Esophagus muscularis mucosa (tissue), 3 donors: ENCODE results near the gene SPAG4.

Experiments
- POLR2A ChIP-seq: fragments of 450-650 bp; IDR thresholded peaks from one replicate; pipeline ENCODE4 v1.6.1; 2017; ENCODE audit warnings: antibody characterized with exemption, moderate library complexity, mild to moderate bottlenecking, low read depth
- POLR2AphosphoS5 ChIP-seq, 2 donors: sonication (generic); formaldehyde crosslinking; IDR thresholded peaks; one replicate each; pipeline ENCODE4 v1.6.1; 2017; ENCODE audit warnings: antibody characterized with exemption in 2 of 2
- TF ChIP-seq, protein P1 (sequence below), 3 experiments: fragments of 200-600 bp in 2 of 3; fragments of 450-650 bp in 1 of 3; sonication (generic) in 2 of 3; IDR thresholded peaks; one replicate each; pipeline ENCODE4 v1.5.1; 2017 to 2019; ENCODE audit warnings: antibody characterized with exemption in 3 of 3, mild to moderate bottlenecking in 2 of 3, moderate library complexity in 1 of 3

DNA sequence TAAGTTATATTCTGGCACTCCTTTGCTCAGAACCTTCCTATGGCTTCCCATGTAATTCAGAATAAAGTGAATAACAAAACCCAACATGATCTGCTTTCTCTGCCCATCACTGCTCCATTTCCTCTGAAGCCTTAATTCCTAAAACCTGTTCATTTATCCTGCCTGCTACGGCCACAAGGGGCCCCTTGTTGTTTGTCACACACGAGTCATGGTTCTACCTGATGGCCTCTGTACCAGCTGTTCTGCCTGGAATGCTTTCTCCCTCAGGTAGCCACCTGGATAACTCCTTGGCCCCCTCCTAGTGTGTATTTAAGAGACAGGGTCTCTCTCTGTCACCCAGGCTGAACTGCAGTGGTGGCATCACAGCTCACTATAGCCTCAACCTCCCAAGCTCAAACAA lies 47.0 kb upstream of the SPAG4 start:
- TF ChIP-seq, protein P1, sequence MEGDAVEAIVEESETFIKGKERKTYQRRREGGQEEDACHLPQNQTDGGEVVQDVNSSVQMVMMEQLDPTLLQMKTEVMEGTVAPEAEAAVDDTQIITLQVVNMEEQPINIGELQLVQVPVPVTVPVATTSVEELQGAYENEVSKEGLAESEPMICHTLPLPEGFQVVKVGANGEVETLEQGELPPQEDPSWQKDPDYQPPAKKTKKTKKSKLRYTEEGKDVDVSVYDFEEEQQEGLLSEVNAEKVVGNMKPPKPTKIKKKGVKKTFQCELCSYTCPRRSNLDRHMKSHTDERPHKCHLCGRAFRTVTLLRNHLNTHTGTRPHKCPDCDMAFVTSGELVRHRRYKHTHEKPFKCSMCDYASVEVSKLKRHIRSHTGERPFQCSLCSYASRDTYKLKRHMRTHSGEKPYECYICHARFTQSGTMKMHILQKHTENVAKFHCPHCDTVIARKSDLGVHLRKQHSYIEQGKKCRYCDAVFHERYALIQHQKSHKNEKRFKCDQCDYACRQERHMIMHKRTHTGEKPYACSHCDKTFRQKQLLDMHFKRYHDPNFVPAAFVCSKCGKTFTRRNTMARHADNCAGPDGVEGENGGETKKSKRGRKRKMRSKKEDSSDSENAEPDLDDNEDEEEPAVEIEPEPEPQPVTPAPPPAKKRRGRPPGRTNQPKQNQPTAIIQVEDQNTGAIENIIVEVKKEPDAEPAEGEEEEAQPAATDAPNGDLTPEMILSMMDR (IDR thresholded peaks at IDR 0.05): peak in 1 of 3 experiments; percentile 3
- no peak for TF ChIP-seq POLR2AphosphoS5 (IDR thresholded peaks at IDR 0.05)
- no peak for TF ChIP-seq POLR2A
